ENCODE data around the gene LTB4R. TPM values are rescaled to one million over a fixed set of nuclear protein-coding genes. Genes with fewer than 3 reads are reported as not detected.

Gene LTB4R
- total and polyA plus RNA-seq, 8 donors: 1.9 to 15.5 (median 2.6) TPM

GRCh38 chr14:24321212-24321975, 10.1 kb downstream of the LTB4R start:
- intact Hi-C loops (cut with DNase I): no loop called here
- no peak for ATAC-seq
- no peak for FAIRE-seq
- no peaks in the 10 kb centered on the region for H3K4me1 ChIP-seq
- no peak for TF ChIP-seq CTCF (IDR thresholded peaks at IDR 0.05)
- no peak overlapping the region for H3K4me3 ChIP-seq
- no peaks in the 10 kb centered on the region for H3K27me3 ChIP-seq
- no peaks in the 10 kb centered on the region for H3K9me3 ChIP-seq
- DNase-seq: no peak
- H3K36me3 ChIP-seq: no peaks in the 10 kb centered on the region
- WGBS, 2 donors: 79 to 80% methylated on average over 13 to 14 of the region's 14 CpGs
- no peak overlapping the region for H3K27ac ChIP-seq

- Histone ChIP-seq H3K27me3 (no peaks in the 10 kb centered on the region), H3K4me3 (no peak overlapping the region), H3K4me1 (no peaks in the 10 kb centered on the region), H3K36me3 (no peaks in the 10 kb centered on the region), H3K27ac (no peak overlapping the region), H3K9me3 (no peaks in the 10 kb centered on the region)
- no peak for TF ChIP-seq CTCF (IDR thresholded peaks at IDR 0.05)
- 83% methylated on average over 10 of the region's 10 CpGs for WGBS, 2 donors
- no peak for ATAC-seq
- intact Hi-C loops (cut with DNase I): no loop called here
- peak in 1 of 6 donors; percentile 39 for DNase-seq
- no peak for FAIRE-seq
Observed at GRCh38 chr14:24322672-24323071, 11.4 kb downstream of the LTB4R start.

- no peak overlapping the region for H3K4me3 ChIP-seq
- intact Hi-C loops (cut with DNase I): no loop called here
- TF ChIP-seq CTCF (IDR thresholded peaks at IDR 0.05): no peak
- no peaks in the 10 kb centered on the region for H3K36me3 ChIP-seq
- no peak overlapping the region for H3K27ac ChIP-seq
- ATAC-seq (no peak), FAIRE-seq (no peak), DNase-seq (no peak)
- H3K9me3 ChIP-seq: no peaks in the 10 kb centered on the region
- no peaks in the 10 kb centered on the region for H3K27me3 ChIP-seq
- no peaks in the 10 kb centered on the region for H3K4me1 ChIP-seq
- 51 to 57% methylated on average over 3 of the region's 3 CpGs for WGBS, 2 donors
Observed at GRCh38 chr14:24323341-24323740, 12.0 kb downstream of the LTB4R start.

GRCh38 chr14:24324024-24324423, 12.7 kb downstream of the LTB4R start:
- ATAC-seq (no peak), FAIRE-seq (no peak), DNase-seq (no peak)
- no peak for TF ChIP-seq CTCF (IDR thresholded peaks at IDR 0.05)
- Histone ChIP-seq H3K36me3 (no peaks in the 10 kb centered on the region), H3K27me3 (no peaks in the 10 kb centered on the region), H3K27ac (no peak overlapping the region), H3K4me1 (no peaks in the 10 kb centered on the region), H3K9me3 (no peaks in the 10 kb centered on the region), H3K4me3 (no peak overlapping the region)
- 59 to 78% methylated on average over 6 of the region's 6 CpGs for WGBS, 2 donors
- intact Hi-C loops (cut with DNase I): no loop called here

GRCh38 chr14:24325041-24325530, 13.8 kb downstream of the LTB4R start:
- no peaks in the 10 kb centered on the region for H3K27me3 ChIP-seq
- WGBS, 2 donors: 72 to 83% methylated on average over 5 of the region's 5 CpGs
- no peaks in the 10 kb centered on the region for H3K4me1 ChIP-seq
- no peak overlapping the region for H3K4me3 ChIP-seq
- TF ChIP-seq CTCF (IDR thresholded peaks at IDR 0.05): no peak
- ATAC-seq: no peak
- intact Hi-C loops (cut with DNase I): no loop called here
- H3K27ac ChIP-seq: no peak overlapping the region
- DNase-seq: no peak
- no peaks in the 10 kb centered on the region for H3K36me3 ChIP-seq
- no peaks in the 10 kb centered on the region for H3K9me3 ChIP-seq
- FAIRE-seq: no peak

Measured in pancreas (tissue), 10 donors.